ENCODE data around the gene NGB.

Gene NGB

DNA sequence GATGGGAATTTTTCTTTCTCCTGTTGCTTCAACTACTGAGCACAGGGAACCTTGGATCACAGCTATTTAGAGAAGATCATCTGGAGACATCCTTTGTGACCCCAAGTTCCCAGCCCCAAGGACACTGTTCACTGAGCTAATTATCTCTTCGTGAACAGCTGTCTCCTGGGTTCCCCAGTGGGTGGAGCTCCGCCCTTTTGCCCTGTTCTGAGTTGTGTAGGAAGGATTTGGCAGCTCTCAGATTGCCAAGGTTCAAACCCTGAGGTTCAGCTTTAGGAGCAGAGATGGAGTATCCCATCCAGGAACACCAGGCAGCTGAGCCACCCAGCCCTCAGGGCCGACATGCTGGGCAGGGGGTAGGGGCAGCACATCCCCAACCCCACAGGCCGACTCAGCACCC, 32.0 kb downstream of the NGB start:
- DNase-seq, result no peak

DNA sequence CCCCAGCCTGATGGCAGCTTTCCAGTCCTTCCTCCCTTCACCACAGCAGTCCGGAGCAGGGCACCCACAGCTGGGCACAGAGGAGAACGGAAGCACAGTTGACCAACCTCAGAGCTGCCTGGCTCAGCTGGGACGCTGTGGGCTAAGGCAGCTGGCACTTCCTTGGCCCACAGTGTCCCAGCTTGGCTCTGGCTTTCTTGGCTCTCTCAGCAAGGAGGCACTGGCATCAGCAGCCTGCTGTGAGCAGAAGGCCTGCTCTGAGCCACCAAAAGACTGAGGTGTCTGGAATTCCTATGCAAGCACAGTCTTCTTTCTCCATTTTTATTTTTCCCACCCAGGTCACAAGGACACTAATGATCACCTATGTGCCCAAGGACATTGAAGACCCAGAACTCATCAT, 32.6 kb downstream of the NGB start:
- peak in 3 of 56 donors; percentile 8 to 34 (median 16) for DNase-seq

DNA sequence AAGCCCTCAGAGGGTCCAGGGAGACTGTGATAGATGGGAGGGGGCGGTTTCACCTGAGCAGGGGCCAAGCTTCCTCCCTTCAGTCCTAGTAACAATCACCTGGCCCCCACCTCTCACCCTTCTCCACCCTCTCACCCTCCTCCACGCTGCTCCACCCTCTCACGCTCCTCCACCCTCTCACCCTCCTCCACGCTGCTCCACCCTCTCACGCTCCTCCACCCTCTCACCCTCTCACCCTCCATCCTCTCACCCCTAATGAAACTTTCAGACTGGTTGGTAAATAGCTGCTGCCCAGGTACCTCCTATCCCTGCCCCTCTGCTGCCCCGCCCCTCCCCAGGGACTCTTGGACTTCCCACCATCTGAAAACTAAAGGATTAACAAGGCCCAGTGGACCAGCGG, 34.2 kb downstream of the NGB start:
- DNase-seq, result no peak

DNA sequence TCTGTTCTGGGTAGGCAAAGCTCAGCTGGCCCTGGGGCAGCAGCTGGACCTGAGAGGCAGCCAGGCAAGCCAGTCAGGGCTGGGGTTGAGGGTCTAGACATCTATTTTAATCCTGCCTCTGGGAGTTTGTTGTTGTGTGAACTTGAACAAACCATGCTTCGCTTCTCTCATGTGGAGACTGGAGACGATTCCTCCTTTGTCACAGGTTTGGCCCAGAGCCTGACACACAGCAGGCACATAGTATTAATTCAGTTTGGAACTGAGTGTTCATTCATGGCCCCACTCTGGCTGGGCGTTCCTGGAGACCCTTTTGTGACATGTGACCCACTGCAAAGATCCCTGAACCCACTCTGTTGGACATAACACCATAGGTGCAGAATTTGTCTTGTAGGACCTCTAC, 39.3 kb downstream of the NGB start:
- DNase-seq, result no peak

DNA sequence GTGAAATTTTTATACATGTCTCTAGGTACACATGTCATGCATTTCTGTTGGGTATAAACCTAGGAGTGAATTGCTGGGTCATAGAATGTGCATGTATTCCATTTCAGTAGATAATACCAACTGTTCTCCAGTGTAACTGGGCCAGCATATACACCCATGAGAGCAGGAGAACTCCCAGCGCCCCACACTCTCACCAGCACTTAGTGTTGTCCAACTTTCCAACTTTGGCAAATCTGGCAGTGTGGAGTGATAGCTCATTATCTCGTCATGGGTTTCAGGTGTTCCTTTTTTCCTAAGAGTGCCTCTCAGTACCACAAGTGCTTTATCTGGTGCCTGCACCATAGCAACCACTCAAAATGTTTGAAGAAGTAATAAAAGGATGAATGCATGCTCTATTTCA, 40.1 kb downstream of the NGB start:
- DNase-seq, result no peak

DNA sequence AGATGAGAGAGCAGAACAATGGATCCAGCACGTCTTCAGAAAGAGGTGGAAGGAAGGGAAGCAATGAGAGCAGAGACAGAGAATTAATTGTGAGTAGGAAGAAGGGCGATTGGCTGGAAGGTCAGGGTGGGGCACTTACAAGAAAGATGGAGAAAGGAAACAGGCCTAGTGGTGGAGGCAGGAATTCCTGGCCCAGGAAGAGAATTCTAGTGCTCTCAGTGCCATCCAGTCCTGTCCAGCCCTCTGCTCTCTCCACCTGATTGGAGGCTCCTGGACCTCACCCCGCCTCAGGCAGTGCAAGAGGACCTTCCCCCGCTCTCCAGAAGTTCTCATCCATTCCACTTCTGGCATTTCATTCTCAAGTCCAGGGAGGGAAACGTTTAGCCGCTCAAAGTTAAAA, 43.0 kb downstream of the NGB start:
- DNase-seq, result no peak

DNA sequence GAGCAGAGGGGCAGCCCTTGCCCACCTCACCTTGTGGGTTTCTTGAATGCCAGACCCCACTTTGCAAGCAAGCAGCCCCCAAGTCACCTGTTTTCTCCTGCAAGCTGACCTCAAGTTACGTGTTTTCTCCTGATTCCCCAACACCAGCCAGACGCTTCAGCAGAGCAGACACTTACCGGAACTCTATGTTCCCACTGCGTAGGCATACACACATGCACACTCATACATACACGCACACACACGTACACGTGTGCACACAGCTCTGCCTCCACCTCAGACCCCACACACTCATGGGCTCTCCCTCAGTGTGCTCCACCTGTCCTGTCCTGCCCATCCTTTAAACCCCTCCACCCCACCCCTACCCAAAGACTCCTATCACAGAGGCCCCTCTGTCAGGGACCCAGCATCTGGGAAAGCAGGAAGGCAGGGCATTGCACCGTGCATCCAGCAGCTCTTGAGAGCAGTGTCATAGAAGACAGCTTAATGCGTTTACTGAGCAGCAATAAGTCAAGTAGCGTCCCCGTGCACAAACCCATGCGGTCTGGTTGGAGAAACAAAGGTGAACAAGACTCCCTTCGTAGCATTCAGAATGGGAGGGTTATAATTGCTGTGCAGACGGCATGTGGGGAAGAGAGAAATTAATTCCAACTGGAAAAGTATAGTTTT, 45.0 kb downstream of the NGB start:
- DNase-seq, result no peak

DNA sequence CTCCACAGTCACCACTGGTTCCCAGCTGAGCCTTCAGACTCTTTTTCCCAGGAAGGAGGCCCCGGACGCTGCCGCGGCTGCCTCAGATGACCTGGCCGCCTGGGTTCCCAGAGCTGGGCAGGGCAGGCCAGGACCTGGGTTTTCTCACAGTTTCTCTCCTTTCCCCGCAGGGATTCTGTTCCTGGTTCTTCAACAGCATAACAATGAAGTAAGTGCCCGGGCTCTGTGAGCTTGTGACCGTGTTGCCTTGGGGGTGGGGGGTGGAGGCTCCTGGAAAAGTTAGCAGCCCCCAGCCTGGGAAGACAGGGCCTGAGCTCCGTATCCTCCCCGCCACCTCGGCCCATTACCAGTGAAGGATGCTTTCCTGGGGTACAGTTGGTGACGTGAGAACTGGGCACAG, 45.8 kb downstream of the NGB start:
- DNase-seq, result no peak

DNA sequence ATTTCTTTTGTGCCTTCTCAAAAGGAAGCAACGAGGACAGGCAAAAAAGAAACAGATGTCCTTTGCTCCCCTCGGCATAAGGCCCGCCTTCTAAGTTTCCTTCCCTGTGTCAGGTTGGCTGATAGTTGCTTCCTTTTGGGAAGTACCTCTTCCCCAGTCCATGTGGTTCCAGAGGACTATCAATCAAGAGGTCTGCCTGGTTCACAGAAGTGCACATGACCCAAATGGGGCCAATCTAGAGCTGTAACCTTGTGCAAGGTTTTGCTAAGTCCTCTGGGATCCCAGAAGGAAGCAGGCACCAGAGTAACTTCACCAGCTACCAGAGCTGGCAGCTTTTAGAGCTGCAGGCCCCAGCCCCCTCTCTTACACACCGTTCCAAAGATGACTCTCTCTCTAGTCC, 46.8 kb downstream of the NGB start:
- DNase-seq, result no peak

DNA sequence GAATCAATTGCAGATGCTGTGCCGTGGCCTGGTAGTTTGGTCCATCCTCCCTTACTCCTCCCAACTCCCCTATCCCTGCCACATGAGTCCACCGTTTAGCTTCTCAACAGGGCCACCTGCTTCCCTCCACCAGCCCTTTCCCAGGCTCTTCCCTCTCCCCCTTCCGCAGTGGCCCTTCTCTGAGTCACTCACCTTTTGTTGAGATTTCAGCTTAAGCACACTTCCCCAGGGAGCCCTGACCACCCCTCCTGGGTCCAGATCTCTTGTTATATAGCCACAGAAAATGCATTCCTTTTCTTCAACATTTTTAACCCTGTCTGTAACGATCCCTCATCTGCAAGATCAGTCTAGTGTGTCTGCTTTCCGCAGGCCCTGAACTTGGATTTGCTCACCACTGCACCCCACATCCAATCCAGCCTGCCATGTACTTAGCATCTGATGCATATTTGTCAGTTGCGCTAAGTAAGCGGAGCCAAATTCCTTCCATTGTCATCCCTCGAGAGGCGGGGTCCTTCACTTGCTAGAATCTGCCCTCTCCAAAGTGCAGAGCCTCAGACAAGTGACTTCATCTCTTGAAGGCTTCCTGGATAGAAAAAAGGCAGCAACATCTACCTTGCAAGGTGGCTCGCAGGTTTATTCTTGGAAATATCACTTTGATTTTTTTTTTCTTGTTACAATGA, 48.3 kb downstream of the NGB start:
- DNase-seq, result no peak

DNA sequence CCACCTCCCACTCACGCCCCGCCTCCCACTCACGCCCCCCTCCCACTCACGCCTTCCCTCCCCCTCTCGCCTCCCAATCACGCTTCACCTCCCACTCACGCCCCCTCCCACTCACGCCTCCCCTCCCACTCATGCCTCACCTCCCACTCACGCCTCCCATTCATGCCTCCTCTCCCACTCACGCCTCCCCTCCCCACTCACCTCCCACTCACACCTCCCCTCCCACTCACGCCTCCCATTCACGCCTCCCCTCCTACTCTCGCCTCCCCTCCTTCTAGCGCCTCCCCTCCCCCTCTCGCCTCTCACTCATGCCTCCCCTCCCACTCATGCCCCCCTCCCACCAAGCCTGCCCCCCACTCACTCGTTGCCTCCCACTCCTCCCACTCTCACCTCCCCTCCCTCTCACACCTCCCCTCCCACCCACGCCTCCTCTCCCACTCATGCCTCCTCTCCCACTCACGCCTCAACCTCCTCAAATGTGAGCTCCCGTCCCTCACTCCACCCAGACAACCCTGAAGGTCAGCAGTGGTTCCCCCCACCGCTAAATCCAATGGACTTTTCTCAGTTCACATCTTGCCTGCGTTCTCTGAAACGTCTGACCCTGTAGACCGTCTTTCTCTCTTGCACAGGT, 49.6 kb downstream of the NGB start:
- no peak for DNase-seq

DNA sequence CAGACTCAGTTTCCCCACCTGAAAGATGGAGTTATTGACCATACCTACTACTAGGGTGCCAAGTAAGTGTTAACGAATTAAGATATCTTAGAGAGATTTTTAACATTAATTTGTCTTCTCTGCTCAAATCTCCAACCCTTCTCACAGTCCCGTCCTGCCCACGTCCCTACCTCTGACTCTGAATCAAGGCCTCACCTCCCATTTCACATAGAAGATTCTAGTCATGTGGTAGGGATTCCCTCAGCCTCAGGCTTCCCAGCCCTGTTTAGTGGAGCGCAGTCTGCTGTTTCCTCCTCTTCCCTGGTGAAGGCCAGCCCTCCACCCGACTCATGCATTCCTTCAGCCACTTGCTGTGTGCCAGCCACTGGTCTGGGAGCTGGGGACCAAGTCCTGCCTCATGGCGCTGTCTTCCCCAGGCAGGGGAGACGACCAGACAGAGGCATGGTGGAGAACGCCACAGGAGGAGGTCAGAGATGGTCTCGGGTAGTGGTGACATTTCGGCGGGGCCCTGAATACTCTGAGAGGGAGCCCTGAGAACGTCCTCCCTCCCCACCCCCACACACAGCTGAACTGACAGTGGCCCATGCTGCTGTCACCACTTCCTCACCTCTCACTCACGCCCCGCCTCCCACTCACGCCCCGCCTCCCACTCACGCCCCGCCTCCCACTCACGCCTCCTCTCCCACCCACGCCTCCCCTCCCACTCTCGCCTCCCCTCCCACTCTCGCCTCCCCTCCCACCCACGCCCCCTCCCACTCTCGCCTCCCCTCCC, 50.6 kb downstream of the NGB start:
- no peak for DNase-seq

DNA sequence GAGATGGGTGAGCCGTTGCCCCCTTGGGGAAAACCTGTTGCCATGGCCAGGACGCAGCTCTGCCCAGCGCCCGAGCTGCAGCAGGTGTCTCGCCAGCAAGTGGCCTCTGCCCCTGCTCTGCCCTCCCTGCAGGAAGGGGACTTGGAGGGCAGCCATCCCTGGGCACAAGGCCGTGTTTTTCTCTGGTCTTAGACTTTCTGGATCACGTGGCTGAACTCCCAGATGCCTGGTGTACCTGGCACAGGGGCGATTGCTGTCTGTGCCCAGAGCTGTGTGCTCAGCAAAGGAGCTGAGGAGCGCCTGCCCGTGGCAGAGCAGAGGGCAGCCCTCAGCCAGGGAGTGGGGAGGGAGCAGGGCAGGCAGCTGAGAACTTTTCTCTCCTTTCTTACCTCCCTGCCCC, 51.4 kb downstream of the NGB start:
- peak in 12 of 56 donors; percentile 5 to 46 (median 21) for DNase-seq

DNA sequence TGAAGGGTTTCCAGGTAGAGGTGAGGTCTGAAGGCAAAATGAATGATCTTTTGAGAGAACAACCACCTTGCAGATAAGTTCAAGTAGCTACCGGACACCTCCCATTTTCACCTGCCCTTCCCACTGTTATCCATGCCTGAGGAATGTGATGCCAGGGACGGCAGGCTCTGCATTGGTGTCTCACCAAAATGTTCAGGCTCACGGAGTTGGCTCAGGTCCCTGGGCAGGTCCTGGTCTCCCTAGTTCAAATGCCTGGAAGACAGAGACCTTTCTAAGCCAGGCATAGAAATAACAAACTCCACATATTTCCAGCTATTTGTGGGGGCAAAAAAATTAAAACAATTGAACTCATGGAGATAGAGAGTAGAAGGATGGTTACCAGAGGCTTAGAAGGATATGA, 53.5 kb downstream of the NGB start:
- no peak for DNase-seq

All from amygdala (tissue), 56 donors.